HEK293T (cell line): ENCODE data around the gene TNNC2.
"Not testable (repeated sequence)": the region's sequence is repeated elsewhere in the genome, so short reads cannot be mapped to it uniquely, and the experiment has no call there.

Experiments
- CTCF ChIA-PET: fragments of 350-600 bp; formaldehyde crosslinking; extraction: SDS; loops from one replicate; lab custom pipeline; 2021; ENCODE audit warnings: antibody characterized with exemption, inconsistent platforms; lab: Yijun Ruan, JAX
- POLR2A ChIA-PET: fragments of 350-600 bp; formaldehyde crosslinking; extraction: SDS; loops from one replicate; lab custom pipeline; 2020; ENCODE audit warnings: antibody characterized with exemption, inconsistent platforms; lab: Yijun Ruan, JAX
- DNase-seq: peaks from one replicate; pipeline ENCODE4 v3.0.0; 2012; ENCODE audit warnings: mixed read lengths; ENCODE audit errors: extremely low spot score
- ARNT ChIP-seq: fragments of 450-650 bp; IDR thresholded peaks from 2 replicates; pipeline ENCODE4 v1.6.1; 2017; ENCODE audit warnings: mild to moderate bottlenecking
- BHLHE40 ChIP-seq: fragments of 450-650 bp; IDR thresholded peaks from 2 replicates; pipeline ENCODE4 v1.6.1; 2016; ENCODE audit warnings: mild to moderate bottlenecking, moderate library complexity, borderline replicate concordance
- CTBP1 ChIP-seq: fragments of 450-650 bp; IDR thresholded peaks from 2 replicates; pipeline ENCODE4 v1.6.1; 2016; ENCODE audit warnings: borderline replicate concordance
- ELF4 ChIP-seq: fragments of 450-650 bp; IDR thresholded peaks from 2 replicates; pipeline ENCODE4 v1.6.1; 2017; ENCODE audit warnings: antibody characterized with exemption
- FOXA1 ChIP-seq: fragments of 450-650 bp; IDR thresholded peaks from 2 replicates; pipeline ENCODE4 v1.6.1; 2016; ENCODE audit warnings: mild to moderate bottlenecking
- FOXK2 ChIP-seq: fragments of 450-650 bp; IDR thresholded peaks from 2 replicates; pipeline ENCODE4 v1.6.1; 2016; ENCODE audit warnings: mild to moderate bottlenecking
- FOXM1 ChIP-seq: fragments of 450-650 bp; IDR thresholded peaks from 2 replicates; pipeline ENCODE4 v1.6.1; 2017; ENCODE audit warnings: mild to moderate bottlenecking, borderline replicate concordance
- HDGF ChIP-seq: fragments of 450-650 bp; IDR thresholded peaks from 2 replicates; pipeline ENCODE4 v1.6.1; 2017; ENCODE audit warnings: antibody characterized with exemption, borderline replicate concordance
- L3MBTL2 ChIP-seq: fragments of 450-650 bp; conservative IDR thresholded peaks from 2 replicates; pipeline ENCODE4 v1.6.1; 2016; ENCODE audit warnings: mild to moderate bottlenecking
- LEF1 ChIP-seq: fragments of 450-650 bp; IDR thresholded peaks from 2 replicates; pipeline ENCODE4 v1.6.1; 2017; ENCODE audit warnings: mild to moderate bottlenecking, borderline replicate concordance
- NFRKB ChIP-seq: fragments of 450-650 bp; IDR thresholded peaks from 2 replicates; pipeline ENCODE4 v1.6.1; 2016; ENCODE audit warnings: mild to moderate bottlenecking, moderate library complexity
- SP1 ChIP-seq: fragments of 450-650 bp; IDR thresholded peaks from 2 replicates; pipeline ENCODE4 v1.6.1; 2017
- SUZ12 ChIP-seq: fragments of 450-650 bp; IDR thresholded peaks from 2 replicates; pipeline ENCODE4 v1.6.1; 2016; ENCODE audit warnings: mild to moderate bottlenecking
- TARDBP ChIP-seq: fragments of 450-650 bp; IDR thresholded peaks from 2 replicates; pipeline ENCODE4 v1.6.1; 2016
- ZNF384 ChIP-seq: fragments of 450-650 bp; IDR thresholded peaks from 2 replicates; pipeline ENCODE4 v1.6.1; 2016
- TF ChIP-seq, protein P1 (sequence below): fragments of 450-650 bp; IDR thresholded peaks from 2 replicates; pipeline ENCODE4 v1.6.1; 2016

Gene TNNC2

GRCh38 chr20:45833883-45834796 is 7.0 kb upstream of the TNNC2 start:
- TF ChIP-seq SP1 (no peak), L3MBTL2 (peak; percentile 91)
- peak; percentile 73 for DNase-seq
- ChIA-PET POLR2A (interaction anchor here (0.6 to 2.2 kb wide), 17 partner anchors 8 to 136 kb away, joined by 3 to 10 read pairs (median 4); partner anchors contain the start of genes UBE2C and ZSWIM1), CTCF (interaction anchor here (0.6 kb wide), 1 partner anchor 35 kb away, joined by 3 read pairs; no protein-coding TSS in a partner anchor)

DNA sequence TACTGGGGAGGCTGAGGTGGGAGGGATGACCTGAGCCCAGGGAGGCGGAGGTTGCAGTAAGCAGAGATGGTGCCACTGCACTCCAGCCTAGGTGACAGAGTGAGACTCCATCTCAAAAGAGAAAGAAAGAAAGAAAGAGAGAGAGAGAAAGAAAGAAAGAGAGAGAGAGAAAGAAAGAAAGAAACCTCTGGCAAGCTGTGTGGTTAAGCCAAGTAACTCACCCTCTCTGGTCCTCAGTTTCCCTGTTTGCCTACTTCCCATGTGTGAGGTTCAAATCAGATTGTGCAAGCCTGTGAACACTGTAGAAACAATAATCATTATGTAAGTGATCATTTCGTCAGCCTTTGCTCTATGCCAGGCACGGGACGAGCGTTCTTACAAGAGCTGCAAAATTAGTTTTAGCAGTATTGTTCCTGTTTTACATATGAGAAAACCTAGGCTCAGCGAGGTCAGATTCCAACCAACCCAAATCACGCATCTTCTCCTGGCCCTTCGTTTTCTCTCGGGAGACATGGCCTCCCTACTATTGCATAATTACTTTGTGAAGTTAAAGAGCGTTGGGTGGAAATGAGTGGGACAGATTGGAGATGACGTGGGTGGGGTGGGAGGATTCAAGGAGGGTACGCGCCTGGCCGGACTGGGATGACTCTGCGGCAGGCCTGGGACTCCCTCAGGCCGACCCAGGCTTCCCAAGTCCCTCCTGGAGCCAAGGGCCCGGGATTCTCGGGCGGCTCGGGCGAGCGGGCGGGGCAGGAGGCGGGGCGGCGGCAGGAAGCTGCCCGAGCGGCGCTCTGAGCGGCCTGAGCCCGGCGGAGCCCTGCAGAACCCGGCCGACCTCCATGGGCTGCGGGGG is 6.1 kb upstream of the TNNC2 start, which contains the start of gene SNX21:
Gene SNX21, plus strand, starts transcription at position 770 of the 853 bp plus-strand sequence. CDS start 121 bp downstream, outside the sequence.
- TF ChIP-seq LEF1 (no peak), ARNT (no peak), FOXM1 (no peak), ZNF384 (no peak), NFRKB (no peak), CTBP1 (no peak), ELF4 (no peak), SUZ12 (no peak), TARDBP (no peak), SP1 (no peak), HDGF (no peak), FOXK2 (no peak), FOXA1 (no peak), L3MBTL2 (no peak), BHLHE40 (no peak)
- TF ChIP-seq, protein P1, sequence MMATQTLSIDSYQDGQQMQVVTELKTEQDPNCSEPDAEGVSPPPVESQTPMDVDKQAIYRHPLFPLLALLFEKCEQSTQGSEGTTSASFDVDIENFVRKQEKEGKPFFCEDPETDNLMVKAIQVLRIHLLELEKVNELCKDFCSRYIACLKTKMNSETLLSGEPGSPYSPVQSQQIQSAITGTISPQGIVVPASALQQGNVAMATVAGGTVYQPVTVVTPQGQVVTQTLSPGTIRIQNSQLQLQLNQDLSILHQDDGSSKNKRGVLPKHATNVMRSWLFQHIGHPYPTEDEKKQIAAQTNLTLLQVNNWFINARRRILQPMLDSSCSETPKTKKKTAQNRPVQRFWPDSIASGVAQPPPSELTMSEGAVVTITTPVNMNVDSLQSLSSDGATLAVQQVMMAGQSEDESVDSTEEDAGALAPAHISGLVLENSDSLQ, result no peak
- ChIA-PET POLR2A (interaction anchor here (0.6 to 2.2 kb wide), 17 partner anchors 8 to 137 kb away, joined by 3 to 10 read pairs (median 4); partner anchors contain the start of genes UBE2C and ZSWIM1), CTCF (interaction anchor here (0.6 kb wide), 1 partner anchor 34 kb away, joined by 3 read pairs; no protein-coding TSS in a partner anchor)
- peak; percentile 74 for DNase-seq

DNA sequence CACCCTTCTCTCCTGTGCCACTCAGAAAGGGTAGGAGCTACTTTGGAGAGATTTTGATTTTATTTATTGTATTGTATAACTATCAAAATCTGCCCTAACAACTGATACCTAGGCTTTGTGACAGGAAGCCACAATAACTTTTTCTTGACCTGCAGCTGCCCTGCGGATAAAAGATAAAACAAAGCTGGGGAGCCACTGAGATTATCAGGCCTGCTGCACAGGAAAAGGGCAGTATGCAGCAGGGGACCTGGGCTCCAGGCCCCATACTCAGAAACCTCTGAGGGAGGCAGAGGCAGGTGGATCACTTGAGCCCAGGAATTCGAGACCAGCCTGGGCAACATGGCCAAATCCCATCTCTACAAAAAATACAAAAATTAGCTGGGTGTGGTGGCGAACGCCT is 5.5 kb upstream of the TNNC2 start:
- ChIA-PET POLR2A (interaction anchor here (0.8 to 2.2 kb wide), 6 partner anchors 9 to 138 kb away, joined by 4 to 10 read pairs (median 5); partner anchors contain the start of genes UBE2C and ZSWIM1), CTCF (no interaction called here)
- TF ChIP-seq SP1 (no peak), CTBP1 (no peak), LEF1 (no peak), ARNT (no peak), HDGF (no peak), ZNF384 (no peak)
- DNase-seq, result no peak

DNA sequence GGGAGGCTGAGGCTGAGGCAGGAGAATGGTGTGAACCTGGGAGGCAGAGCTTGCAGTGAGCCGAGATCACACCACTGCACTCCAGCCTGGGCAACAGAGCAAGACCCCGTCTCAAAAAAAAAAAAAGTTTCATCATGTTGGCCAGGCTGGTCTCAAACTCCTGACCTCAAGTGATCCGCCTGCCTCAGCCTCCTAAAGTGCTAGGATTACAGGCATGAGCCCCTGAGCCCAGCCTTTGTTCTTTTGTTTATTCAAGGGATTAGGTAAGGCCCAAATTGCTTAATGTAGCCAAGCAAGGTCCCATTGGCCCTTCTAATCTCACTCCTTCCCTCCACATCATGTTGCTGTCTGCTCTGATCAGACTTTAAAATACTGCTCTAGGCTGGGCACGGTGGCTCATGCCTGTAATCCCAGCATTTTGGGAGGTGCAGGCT is 2.6 kb upstream of the TNNC2 start:
- DNase-seq, CTCF ChIA-PET, POLR2A ChIA-PET: not testable (repeated sequence)

GRCh38 chr20:45828589-45828988 is 1.5 kb upstream of the TNNC2 start:
- TF ChIP-seq LEF1, result no peak
- no peak for TF ChIP-seq ARNT
- TF ChIP-seq BHLHE40, result no peak
- no peak for TF ChIP-seq HDGF
- TF ChIP-seq, protein P1, result no peak
- no peak for TF ChIP-seq TARDBP
- TF ChIP-seq NFRKB, result no peak
- TF ChIP-seq L3MBTL2, result no peak
- no peak for TF ChIP-seq ZNF384
- TF ChIP-seq ELF4, result no peak
- no peak for TF ChIP-seq FOXA1
- TF ChIP-seq CTBP1, result no peak
- no peak for TF ChIP-seq FOXK2
- TF ChIP-seq SUZ12, result no peak

GRCh38 chr20:45827712-45828111 is 600 bp upstream of the TNNC2 start:
- DNase-seq, result no peak
- no peak for TF ChIP-seq CTBP1
- no peak for TF ChIP-seq TARDBP
- no peak for TF ChIP-seq ZNF384
- TF ChIP-seq, protein P1, result no peak
- no peak for TF ChIP-seq ARNT
- TF ChIP-seq FOXA1, result no peak
- no peak for TF ChIP-seq LEF1
- CTCF ChIA-PET, result no interaction called here
- POLR2A ChIA-PET, result no interaction called here

More at GRCh38 chr20:45828589-45828988, 1.5 kb upstream of the TNNC2 start:
- CTCF ChIA-PET, result no interaction called here
- DNase-seq, result no peak
- POLR2A ChIA-PET, result no interaction called here
